ENCODE measurements around the gene DHX9.
A peak's percentile ranks its signal among the peaks of the same experiment; 100 is the strongest.

The DHX9 gene

GRCh38 chr1:182839209-182840066 lies at the start of gene DHX9:
TSS of gene DHX9 (plus strand) at chr1:182839347. CDS start at chr1:182842567, 3,220 bp downstream.
- ATAC-seq, result peak; percentile 90

GRCh38 chr1:182791281-182792179 lies 47.6 kb upstream of the DHX9 start:
- ATAC-seq, result no peak

More at GRCh38 chr1:182839209-182840066, at the start of gene DHX9:
- DNase-seq, result peak; percentile 98

GRCh38 chr1:182794091-182794490 lies 45.1 kb upstream of the DHX9 start:
- no peak for ATAC-seq
- DNase-seq, result no peak

More at GRCh38 chr1:182791281-182792179, 47.6 kb upstream of the DHX9 start:
- DNase-seq, result no peak

GRCh38 chr1:182794676-182795201 lies 44.4 kb upstream of the DHX9 start:
- no peak for DNase-seq
- no peak for ATAC-seq

GRCh38 chr1:182795563-182796228 lies 43.5 kb upstream of the DHX9 start:
- no peak for ATAC-seq
- DNase-seq, result no peak

GRCh38 chr1:182802006-182802803 lies 36.9 kb upstream of the DHX9 start:
- ATAC-seq, result no peak
- DNase-seq, result no peak

DNA sequence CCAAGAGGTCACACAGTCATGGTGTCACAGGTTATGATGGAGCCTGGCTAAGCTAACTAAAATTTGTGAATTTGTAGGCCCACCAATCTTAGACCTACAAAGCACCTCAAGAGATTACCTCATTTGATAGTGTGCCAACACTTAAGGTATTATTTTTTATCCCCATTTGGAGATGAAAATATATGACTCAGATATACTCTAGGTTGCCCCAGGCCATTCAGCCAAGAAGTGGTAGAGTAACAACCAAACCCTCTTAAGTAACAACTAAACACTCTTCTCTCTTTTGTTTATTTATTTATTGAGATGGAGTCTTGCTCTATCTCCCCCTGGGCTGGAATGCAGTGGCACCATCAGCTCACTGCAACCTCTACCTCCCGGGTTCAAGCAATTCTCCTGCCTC lies 35.3 kb upstream of the DHX9 start:
- DNase-seq, result no peak
- no peak for ATAC-seq

DNA sequence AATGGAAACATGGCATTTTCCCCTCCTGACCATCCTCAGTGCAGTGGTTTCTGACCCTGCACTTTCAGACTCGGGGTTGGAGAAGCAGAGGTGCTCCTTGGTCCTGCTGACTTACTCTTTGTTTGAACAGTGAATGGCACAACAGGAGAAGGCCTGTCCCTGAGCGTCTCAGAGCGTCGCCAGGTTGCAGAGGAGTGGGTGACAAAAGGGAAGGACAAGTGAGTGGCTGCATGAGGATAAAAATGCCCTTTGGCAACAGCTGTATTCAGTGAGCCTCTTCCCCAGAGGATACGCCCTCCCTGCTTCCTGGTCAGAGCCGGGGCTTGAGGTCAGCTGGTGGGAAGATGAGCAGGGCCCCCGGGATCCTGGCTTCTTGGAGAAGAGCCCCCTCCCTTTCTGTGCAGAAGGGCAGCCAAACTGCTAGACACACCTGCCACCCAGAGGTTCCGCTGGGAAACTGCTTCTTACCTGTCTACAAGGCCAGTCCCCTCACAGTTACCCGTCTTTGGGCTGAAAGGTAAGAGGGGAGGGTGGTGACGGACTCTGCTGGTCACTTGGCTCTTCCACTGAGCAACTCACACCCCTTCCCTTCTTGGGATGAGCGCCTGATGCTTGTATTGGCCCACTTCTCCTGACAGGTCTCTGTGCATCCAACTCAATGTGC lies 33.0 kb upstream of the DHX9 start:
- DNase-seq, result no peak
- no peak for ATAC-seq

- no peak for DNase-seq
- ATAC-seq, result no peak
Measured at GRCh38 chr1:182807907-182808306, 31.2 kb upstream of the DHX9 start.

DNA sequence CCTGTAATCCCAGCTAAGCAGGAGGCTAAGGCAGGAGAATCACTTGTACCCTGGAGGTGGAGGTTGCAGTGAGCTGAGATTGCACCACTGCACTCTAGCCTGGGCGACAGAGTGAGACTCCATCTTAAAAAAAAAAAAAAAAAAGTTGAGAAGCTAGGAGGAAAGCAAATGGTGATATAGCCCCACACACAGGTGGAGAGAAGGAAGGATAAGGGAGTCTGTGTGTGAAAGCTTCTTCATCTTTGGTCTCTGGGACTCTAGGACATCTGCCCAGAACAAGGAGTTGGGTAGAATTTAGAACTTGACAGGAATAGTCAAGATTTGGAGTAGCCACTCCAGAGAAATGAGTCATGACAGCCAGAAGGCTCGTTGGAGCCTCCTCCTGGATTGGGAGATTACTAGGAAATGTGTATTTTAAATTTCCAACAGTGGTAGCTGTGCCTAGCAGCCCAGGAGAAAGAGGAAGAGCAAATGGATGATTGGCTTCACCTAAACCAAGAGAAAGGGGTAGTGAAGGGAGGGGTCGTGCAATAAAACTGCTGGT lies 29.7 kb upstream of the DHX9 start:
- ATAC-seq (no peak), DNase-seq (no peak)

GRCh38 chr1:182811975-182812722 lies 27.0 kb upstream of the DHX9 start:
- ATAC-seq, result no peak

GRCh38 chr1:182816863-182817262 lies 22.3 kb upstream of the DHX9 start:
- DNase-seq, result no peak
- ATAC-seq, result no peak

More at GRCh38 chr1:182811975-182812722, 27.0 kb upstream of the DHX9 start:
- DNase-seq, result no peak

GRCh38 chr1:182817802-182818201 lies 21.3 kb upstream of the DHX9 start:
- ATAC-seq (no peak), DNase-seq (no peak)

- no peak for DNase-seq
- no peak for ATAC-seq
Measured at GRCh38 chr1:182823220-182823619, 15.9 kb upstream of the DHX9 start.

- ATAC-seq (no peak), DNase-seq (no peak)
Measured at GRCh38 chr1:182826892-182827291, 12.3 kb upstream of the DHX9 start.

GRCh38 chr1:182829285-182829932 lies 9.7 kb upstream of the DHX9 start:
- ATAC-seq, result no peak
- DNase-seq, result no peak

DNA sequence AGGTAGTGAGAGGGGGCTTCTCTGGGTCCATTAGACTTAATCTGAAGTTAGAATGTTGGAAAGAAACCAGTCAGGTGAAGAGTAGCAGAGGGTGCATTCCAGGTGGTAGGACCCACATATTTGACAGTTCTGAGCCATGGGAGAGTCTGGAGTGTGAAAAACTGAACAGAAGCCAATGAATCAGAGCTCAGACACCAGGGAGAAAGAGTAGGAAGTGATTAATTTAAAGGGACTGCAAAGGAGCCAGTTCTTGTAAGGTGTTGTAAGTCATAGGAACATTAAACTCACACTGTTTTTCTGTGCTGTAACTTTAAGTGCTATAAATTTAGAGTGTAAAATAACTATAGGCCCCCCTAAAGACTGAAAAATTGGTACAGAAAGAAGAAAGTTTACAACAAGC lies 5.9 kb upstream of the DHX9 start:
- no peak for DNase-seq
- no peak for ATAC-seq

DNA sequence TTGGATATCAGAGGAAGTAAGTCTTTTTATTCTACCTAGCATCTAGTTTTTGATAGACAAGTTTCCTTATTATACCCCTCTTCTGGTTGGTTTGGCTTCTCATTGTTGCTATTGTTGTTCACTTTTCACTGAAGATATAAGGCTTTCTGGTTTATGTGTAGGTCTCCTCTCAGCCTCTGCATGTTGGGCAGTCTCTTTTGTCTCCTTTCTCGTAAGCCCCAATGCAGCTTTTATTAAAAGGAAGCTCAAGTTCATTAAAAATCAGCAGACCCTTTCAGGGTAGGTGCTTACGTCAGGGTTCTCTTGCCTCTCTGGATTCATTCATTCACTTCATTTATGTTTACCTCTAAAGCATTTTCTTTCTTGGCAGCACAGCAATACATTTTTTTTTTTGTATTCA lies 4.8 kb upstream of the DHX9 start:
- DNase-seq (no peak), ATAC-seq (no peak)

GRCh38 chr1:182835806-182836205 lies 3.3 kb upstream of the DHX9 start:
- DNase-seq (no peak), ATAC-seq (no peak)
